Glutamatergic neuron (in vitro differentiated cells): ENCODE measurements around the gene CCDC90B. TPM values are rescaled to one million over a fixed set of nuclear protein-coding genes. Genes with fewer than 3 reads are reported as not detected.
"Not testable (repeated sequence)": the region's sequence is repeated elsewhere in the genome, so short reads cannot be mapped to it uniquely, and the experiment has no call there.

Experiments
- DNase-seq: peaks from one replicate; pipeline ENCODE4 v3.0.0; 2022
- H3K27ac Mint-ChIP-seq: one replicate; pipeline ENCODE4 v1.8.0; 2020; ENCODE audit warnings: mild to moderate bottlenecking, mixed read lengths, inconsistent platforms; ENCODE audit not compliant: unreplicated experiment
- H3K27me3 Mint-ChIP-seq: one replicate; pipeline ENCODE4 v1.8.0; 2020; ENCODE audit warnings: mild to moderate bottlenecking, moderate library complexity, mixed read lengths, inconsistent platforms; ENCODE audit not compliant: unreplicated experiment
- H3K36me3 Mint-ChIP-seq: one replicate; pipeline ENCODE4 v1.8.0; 2020; ENCODE audit warnings: mild to moderate bottlenecking, mixed read lengths, inconsistent platforms; ENCODE audit not compliant: unreplicated experiment
- H3K4me1 Mint-ChIP-seq: one replicate; pipeline ENCODE4 v1.8.0; 2020; ENCODE audit warnings: mild to moderate bottlenecking, low read depth, mixed read lengths, inconsistent platforms; ENCODE audit not compliant: unreplicated experiment
- H3K4me3 Mint-ChIP-seq: one replicate; pipeline ENCODE4 v1.8.0; 2020; ENCODE audit warnings: mild to moderate bottlenecking, mixed read lengths, inconsistent platforms; ENCODE audit not compliant: unreplicated experiment
- H3K9me3 Mint-ChIP-seq: one replicate; pipeline ENCODE4 v1.8.0; 2020; ENCODE audit warnings: mild to moderate bottlenecking, moderate library complexity, mixed read lengths, inconsistent platforms; ENCODE audit not compliant: unreplicated experiment
- CTCF ChIP-seq: fragments of 200-600 bp; sonication (generic); IDR thresholded peaks from one replicate; pipeline ENCODE4 v1.5.0; 2021; ENCODE audit not compliant: partially characterized antibody, unreplicated experiment
- total RNA-seq: library from RNA; stranded (reverse); fragmentation: NEBNext Ultra II Directional; extraction: Animal tissue kit (Norgen Biotek cat#: 25700); gene quantifications from one replicate; pipeline ENCODE4 v1.2.1, GENCODE V29; 2021; ENCODE audit not compliant: unreplicated experiment

CCDC90B gene
- total RNA-seq, 1 donor from 2014 or later, result 61.3 TPM

GRCh38 chr11:83310718-83311117 lies 24.6 kb upstream of the CCDC90B start:
- no peaks in the 10 kb centered on the region for H3K9me3 Mint-ChIP-seq
- no peaks in the 10 kb centered on the region for H3K4me1 Mint-ChIP-seq
- no peak overlapping the region for H3K4me3 Mint-ChIP-seq
- TF ChIP-seq CTCF, result no peak
- peaks cover 2% of the 10 kb centered on the region for H3K27me3 Mint-ChIP-seq
- H3K27ac Mint-ChIP-seq, result no peak overlapping the region
- H3K36me3 Mint-ChIP-seq, result no peaks in the 10 kb centered on the region
- DNase-seq, result no peak

- H3K36me3 Mint-ChIP-seq, H3K4me3 Mint-ChIP-seq, H3K27me3 Mint-ChIP-seq, H3K9me3 Mint-ChIP-seq, H3K4me1 Mint-ChIP-seq, DNase-seq, H3K27ac Mint-ChIP-seq: not testable (repeated sequence)
Measured at GRCh38 chr11:83308536-83308935, 22.4 kb upstream of the CCDC90B start.

GRCh38 chr11:83306200-83307080 lies 20.3 kb upstream of the CCDC90B start:
- peaks cover 2% of the 10 kb centered on the region for H3K9me3 Mint-ChIP-seq
- no peaks in the 10 kb centered on the region for H3K36me3 Mint-ChIP-seq
- H3K4me1 Mint-ChIP-seq, result peaks cover 5% of the 10 kb centered on the region
- TF ChIP-seq CTCF, result no peak
- no peak overlapping the region for H3K27ac Mint-ChIP-seq
- no peak for DNase-seq
- H3K27me3 Mint-ChIP-seq, result peaks cover 4% of the 10 kb centered on the region
- H3K4me3 Mint-ChIP-seq, result no peak overlapping the region

GRCh38 chr11:83303316-83303715 lies 17.1 kb upstream of the CCDC90B start:
- Mint-ChIP-seq H3K27ac (no peak overlapping the region), H3K36me3 (no peaks in the 10 kb centered on the region), H3K27me3 (peaks cover 7% of the 10 kb centered on the region), H3K9me3 (peaks cover 2% of the 10 kb centered on the region), H3K4me1 (peaks cover 5% of the 10 kb centered on the region), H3K4me3 (no peak overlapping the region)
- no peak for DNase-seq
- no peak for TF ChIP-seq CTCF

- Mint-ChIP-seq H3K27ac (no peak overlapping the region), H3K4me1 (peaks cover 5% of the 10 kb centered on the region), H3K36me3 (no peaks in the 10 kb centered on the region), H3K9me3 (peaks cover 2% of the 10 kb centered on the region), H3K4me3 (no peak overlapping the region), H3K27me3 (peaks cover 7% of the 10 kb centered on the region)
- no peak for DNase-seq
- no peak for TF ChIP-seq CTCF
Measured at GRCh38 chr11:83302151-83302550, 16.0 kb upstream of the CCDC90B start.
